NCI-H345 treated with DMSO at 0.1 percent for 48 hours (cell line): Measurements from ENCODE around the gene NTSR1.
A peak's percentile ranks its signal among the peaks of the same experiment; 100 is the strongest.
"Not testable (repeated sequence)": the region's sequence is repeated elsewhere in the genome, so short reads cannot be mapped to it uniquely, and the experiment has no call there.

ENCODE experiments used
- DNase-seq: peaks from one replicate; lab custom pipeline; 2025; ENCODE audit not compliant: unreplicated experiment; lab: John Stamatoyannopoulos, UW

NTSR1 gene

GRCh38 chr20:62671765-62672164 is 36.9 kb upstream of the NTSR1 start:
- DNase-seq = no peak

- no peak for DNase-seq
Observed at GRCh38 chr20:62674370-62674769, 34.3 kb upstream of the NTSR1 start.

GRCh38 chr20:62675156-62675876 is 33.3 kb upstream of the NTSR1 start:
- DNase-seq = no peak

- no peak for DNase-seq
Observed at GRCh38 chr20:62675877-62676260, 32.8 kb upstream of the NTSR1 start.

- DNase-seq = no peak
Observed at GRCh38 chr20:62676976-62677375, 31.7 kb upstream of the NTSR1 start.

GRCh38 chr20:62677678-62678077 is 31.0 kb upstream of the NTSR1 start:
- no peak for DNase-seq

- DNase-seq = no peak
Observed at GRCh38 chr20:62678553-62678952, 30.1 kb upstream of the NTSR1 start.

- DNase-seq = no peak
Observed at GRCh38 chr20:62679978-62680589, 28.6 kb upstream of the NTSR1 start.

- no peak for DNase-seq
Observed at GRCh38 chr20:62682912-62683517, 25.6 kb upstream of the NTSR1 start.

GRCh38 chr20:62683660-62684322 is 24.8 kb upstream of the NTSR1 start:
- DNase-seq = not testable (repeated sequence)

- no peak for DNase-seq
Observed at GRCh38 chr20:62684981-62685380, 23.7 kb upstream of the NTSR1 start.

GRCh38 chr20:62685781-62686555 is 22.7 kb upstream of the NTSR1 start:
- DNase-seq = peak; percentile 96

- DNase-seq = no peak
Observed at GRCh38 chr20:62686869-62687830, 21.5 kb upstream of the NTSR1 start.

- DNase-seq = no peak
Observed at GRCh38 chr20:62688083-62688482, 20.6 kb upstream of the NTSR1 start.

GRCh38 chr20:62688855-62689460 is 19.7 kb upstream of the NTSR1 start:
- no peak for DNase-seq

GRCh38 chr20:62689861-62690260 is 18.8 kb upstream of the NTSR1 start:
- no peak for DNase-seq

GRCh38 chr20:62690261-62690820 is 18.3 kb upstream of the NTSR1 start:
- no peak for DNase-seq

GRCh38 chr20:62691487-62691886 is 17.1 kb upstream of the NTSR1 start:
- DNase-seq = no peak

GRCh38 chr20:62692176-62692575 is 16.5 kb upstream of the NTSR1 start:
- DNase-seq = no peak
